Measurements from ENCODE around the gene ACP7. TPM values are rescaled to one million over a fixed set of nuclear protein-coding genes. Genes with fewer than 3 reads are reported as not detected.

ACP7 gene
- total and polyA plus RNA-seq, 2 experiments from 2014 or later: 0.27 to 0.45 TPM

GRCh38 chr19:39138221-39139211 lies 54.3 kb downstream of the ACP7 start:
- Mint-ChIP-seq H3K27ac (peak overlapping the region; percentile 79; the same call in 1 of the 2 replicates), H3K27me3 (ENCODE audit: insufficient read depth, low read depth, poor library complexity) (peaks cover 20% of the 10 kb centered on the region), H3K9me3 (no peaks in the 10 kb centered on the region), H3K4me3 (peak overlapping the region; percentile 53), H3K36me3 (ENCODE audit: low read depth) (no peaks in the 10 kb centered on the region), H3K4me1 (peaks cover 84% of the 10 kb centered on the region)
- H3K9me2 ChIP-seq (ENCODE audit: insufficient read depth): no peaks in the 10 kb centered on the region
- ATAC-seq (no peak), DNase-seq (ENCODE audit: low spot score) (no peak)
- peaks cover 94% of the 10 kb centered on the region for H3K79me2 ChIP-seq (replicated peaks; ENCODE audit: insufficient read depth)
- H3K27ac ChIP-seq (ENCODE audit: low read depth): peak overlapping the region; percentile 85
- TF ChIP-seq JUNB (IDR thresholded peaks at IDR 0.05; ENCODE audit: unreplicated experiment): no peak
- no peak for TF ChIP-seq POLR2AphosphoS5 (IDR thresholded peaks at IDR 0.05; ENCODE audit: low read depth)
- no peak for TF ChIP-seq REST (IDR thresholded peaks at IDR 0.05; ENCODE audit: unreplicated experiment)
- TF ChIP-seq, protein P1, sequence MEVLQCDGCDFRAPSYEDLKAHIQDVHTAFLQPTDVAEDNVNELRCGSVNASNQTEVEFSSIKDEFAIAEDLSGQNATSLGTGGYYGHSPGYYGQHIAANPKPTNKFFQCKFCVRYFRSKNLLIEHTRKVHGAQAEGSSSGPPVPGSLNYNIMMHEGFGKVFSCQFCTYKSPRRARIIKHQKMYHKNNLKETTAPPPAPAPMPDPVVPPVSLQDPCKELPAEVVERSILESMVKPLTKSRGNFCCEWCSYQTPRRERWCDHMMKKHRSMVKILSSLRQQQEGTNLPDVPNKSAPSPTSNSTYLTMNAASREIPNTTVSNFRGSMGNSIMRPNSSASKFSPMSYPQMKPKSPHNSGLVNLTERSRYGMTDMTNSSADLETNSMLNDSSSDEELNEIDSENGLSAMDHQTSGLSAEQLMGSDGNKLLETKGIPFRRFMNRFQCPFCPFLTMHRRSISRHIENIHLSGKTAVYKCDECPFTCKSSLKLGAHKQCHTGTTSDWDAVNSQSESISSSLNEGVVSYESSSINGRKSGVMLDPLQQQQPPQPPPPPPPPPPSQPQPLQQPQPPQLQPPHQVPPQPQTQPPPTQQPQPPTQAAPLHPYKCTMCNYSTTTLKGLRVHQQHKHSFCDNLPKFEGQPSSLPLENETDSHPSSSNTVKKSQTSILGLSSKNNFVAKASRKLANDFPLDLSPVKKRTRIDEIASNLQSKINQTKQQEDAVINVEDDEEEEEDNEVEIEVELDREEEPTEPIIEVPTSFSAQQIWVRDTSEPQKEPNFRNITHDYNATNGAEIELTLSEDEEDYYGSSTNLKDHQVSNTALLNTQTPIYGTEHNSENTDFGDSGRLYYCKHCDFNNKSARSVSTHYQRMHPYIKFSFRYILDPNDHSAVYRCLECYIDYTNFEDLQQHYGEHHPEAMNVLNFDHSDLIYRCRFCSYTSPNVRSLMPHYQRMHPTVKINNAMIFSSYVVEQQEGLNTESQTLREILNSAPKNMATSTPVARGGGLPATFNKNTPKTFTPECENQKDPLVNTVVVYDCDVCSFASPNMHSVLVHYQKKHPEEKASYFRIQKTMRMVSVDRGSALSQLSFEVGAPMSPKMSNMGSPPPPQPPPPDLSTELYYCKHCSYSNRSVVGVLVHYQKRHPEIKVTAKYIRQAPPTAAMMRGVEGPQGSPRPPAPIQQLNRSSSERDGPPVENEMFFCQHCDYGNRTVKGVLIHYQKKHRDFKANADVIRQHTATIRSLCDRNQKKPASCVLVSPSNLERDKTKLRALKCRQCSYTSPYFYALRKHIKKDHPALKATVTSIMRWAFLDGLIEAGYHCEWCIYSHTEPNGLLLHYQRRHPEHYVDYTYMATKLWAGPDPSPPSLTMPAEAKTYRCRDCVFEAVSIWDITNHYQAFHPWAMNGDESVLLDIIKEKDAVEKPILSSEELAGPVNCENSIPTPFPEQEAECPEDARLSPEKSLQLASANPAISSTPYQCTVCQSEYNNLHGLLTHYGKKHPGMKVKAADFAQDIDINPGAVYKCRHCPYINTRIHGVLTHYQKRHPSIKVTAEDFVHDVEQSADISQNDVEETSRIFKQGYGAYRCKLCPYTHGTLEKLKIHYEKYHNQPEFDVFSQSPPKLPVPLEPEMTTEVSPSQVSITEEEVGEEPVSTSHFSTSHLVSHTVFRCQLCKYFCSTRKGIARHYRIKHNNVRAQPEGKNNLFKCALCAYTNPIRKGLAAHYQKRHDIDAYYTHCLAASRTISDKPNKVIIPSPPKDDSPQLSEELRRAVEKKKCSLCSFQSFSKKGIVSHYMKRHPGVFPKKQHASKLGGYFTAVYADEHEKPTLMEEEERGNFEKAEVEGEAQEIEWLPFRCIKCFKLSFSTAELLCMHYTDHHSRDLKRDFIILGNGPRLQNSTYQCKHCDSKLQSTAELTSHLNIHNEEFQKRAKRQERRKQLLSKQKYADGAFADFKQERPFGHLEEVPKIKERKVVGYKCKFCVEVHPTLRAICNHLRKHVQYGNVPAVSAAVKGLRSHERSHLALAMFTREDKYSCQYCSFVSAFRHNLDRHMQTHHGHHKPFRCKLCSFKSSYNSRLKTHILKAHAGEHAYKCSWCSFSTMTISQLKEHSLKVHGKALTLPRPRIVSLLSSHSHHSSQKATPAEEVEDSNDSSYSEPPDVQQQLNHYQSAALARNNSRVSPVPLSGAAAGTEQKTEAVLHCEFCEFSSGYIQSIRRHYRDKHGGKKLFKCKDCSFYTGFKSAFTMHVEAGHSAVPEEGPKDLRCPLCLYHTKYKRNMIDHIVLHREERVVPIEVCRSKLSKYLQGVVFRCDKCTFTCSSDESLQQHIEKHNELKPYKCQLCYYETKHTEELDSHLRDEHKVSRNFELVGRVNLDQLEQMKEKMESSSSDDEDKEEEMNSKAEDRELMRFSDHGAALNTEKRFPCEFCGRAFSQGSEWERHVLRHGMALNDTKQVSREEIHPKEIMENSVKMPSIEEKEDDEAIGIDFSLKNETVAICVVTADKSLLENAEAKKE (CRISPR knock-in tag; IDR thresholded peaks at IDR 0.05): no peak
- no peak for TF ChIP-seq CREB1 (CRISPR knock-in tag; IDR thresholded peaks at IDR 0.05; ENCODE audit: low read depth)
- no peak for TF ChIP-seq NANOG (IDR thresholded peaks at IDR 0.05; ENCODE audit: borderline replicate concordance)
- no peak for TF ChIP-seq ZNF114 (CRISPR knock-in tag; IDR thresholded peaks at IDR 0.05)
- TF ChIP-seq EZH2 (IDR thresholded peaks at IDR 0.05; ENCODE audit: low read depth, unreplicated experiment): no peak
- TF ChIP-seq ZNF331 (CRISPR knock-in tag; IDR thresholded peaks at IDR 0.05; ENCODE audit: low read depth): no peak
- H3K36me3 ChIP-seq (ENCODE audit: insufficient read depth): no peaks in the 10 kb centered on the region
- no peaks in the 10 kb centered on the region for H3K27me3 ChIP-seq (ENCODE audit: insufficient read depth)
- H3K4me3 ChIP-seq: peak overlapping the region; percentile 44; the same call in 1 of the 2 replicates
- peaks cover 56% of the 10 kb centered on the region for H3K4me1 ChIP-seq (ENCODE audit: insufficient read depth)
- peak overlapping the region; percentile 78 for H3K4me2 ChIP-seq
- H3F3A ChIP-seq (replicated peaks; ENCODE audit: low read depth): no peaks in the 10 kb centered on the region
- H2AFZ ChIP-seq: no peak overlapping the region
- H4K20me1 ChIP-seq (replicated peaks; ENCODE audit: insufficient read depth): peaks cover 5% of the 10 kb centered on the region; the same call in 1 of the 2 replicates
